HUES48 (cell line): ENCODE results near the gene IRF2BP2.
A peak's percentile ranks its signal among the peaks of the same experiment; 100 is the strongest.
"Not testable (repeated sequence)": the region's sequence is repeated elsewhere in the genome, so short reads cannot be mapped to it uniquely, and the experiment has no call there.

ENCODE experiments used
- H3K27ac ChIP-seq: one replicate; pipeline ENCODE4 v1.7.0; 2013; ENCODE audit warnings: low read depth, low read length, inconsistent platforms
- H3K27me3 ChIP-seq: 2 replicates; pipeline ENCODE4 v1.6.1; 2013; ENCODE audit warnings: mild to moderate bottlenecking, low read length; ENCODE audit not compliant: control insufficient read depth, insufficient read depth
- H3K36me3 ChIP-seq: 2 replicates; pipeline ENCODE4 v1.6.1; 2013; ENCODE audit warnings: low read length; ENCODE audit not compliant: control insufficient read depth, insufficient read depth
- H3K4me1 ChIP-seq: 2 replicates; pipeline ENCODE4 v1.6.1; 2013; ENCODE audit warnings: mild to moderate bottlenecking, low read length; ENCODE audit not compliant: control insufficient read depth, insufficient read depth
- H3K4me3 ChIP-seq: 2 replicates; pipeline ENCODE4 v1.5.1; 2013; ENCODE audit warnings: mild to moderate bottlenecking, low read depth, low read length
- H3K9ac ChIP-seq: 2 replicates; pipeline ENCODE4 v1.6.1; 2013; ENCODE audit warnings: mild to moderate bottlenecking, low read depth, low read length, moderate library complexity
- H3K9me3 ChIP-seq: 2 replicates; pipeline ENCODE4 v1.6.1; 2013; ENCODE audit warnings: low read length; ENCODE audit not compliant: control insufficient read depth, insufficient read depth

IRF2BP2 gene

GRCh38 chr1:234598974-234599616, 10.9 kb downstream of the IRF2BP2 start:
- Histone ChIP-seq H3K4me1 (peaks cover 46% of the 10 kb centered on the region), H3K27me3 (no peaks in the 10 kb centered on the region), H3K4me3 (peak overlapping the region; percentile 60), H3K36me3 (peaks cover 3% of the 10 kb centered on the region), H3K27ac (peak overlapping the region; percentile 93), H3K9me3 (no peaks in the 10 kb centered on the region), H3K9ac (peak overlapping the region; percentile 67)

- peaks cover 35% of the 10 kb centered on the region for H3K4me1 ChIP-seq
- H3K36me3 ChIP-seq: 0 out of 2 replicates have a peak, but pooled peaks cover 3% of the 10 kb centered on the region
- no peaks in the 10 kb centered on the region for H3K9me3 ChIP-seq
- H3K27ac ChIP-seq: no peak overlapping the region
- no peaks in the 10 kb centered on the region for H3K27me3 ChIP-seq
- H3K4me3 ChIP-seq: no peak overlapping the region
- H3K9ac ChIP-seq: no peak overlapping the region
These were observed 12.1 kb downstream of the IRF2BP2 start for GRCh38 chr1:234597894-234598293.

GRCh38 chr1:234595899-234596298, 14.1 kb downstream of the IRF2BP2 start:
- H3K9ac ChIP-seq: no peak overlapping the region
- H3K9me3 ChIP-seq: no peaks in the 10 kb centered on the region
- no peaks in the 10 kb centered on the region for H3K36me3 ChIP-seq
- H3K27me3 ChIP-seq: no peaks in the 10 kb centered on the region
- no peak overlapping the region for H3K27ac ChIP-seq
- no peak overlapping the region for H3K4me3 ChIP-seq
- H3K4me1 ChIP-seq: peaks cover 16% of the 10 kb centered on the region

GRCh38 chr1:234594575-234594974, 15.4 kb downstream of the IRF2BP2 start:
- not testable (repeated sequence) for H3K36me3 ChIP-seq, H3K4me3 ChIP-seq, H3K9ac ChIP-seq, H3K9me3 ChIP-seq, H3K27me3 ChIP-seq, H3K27ac ChIP-seq
- peaks cover 10% of the 10 kb centered on the region for H3K4me1 ChIP-seq

- H3K4me1 ChIP-seq: peaks cover 5% of the 10 kb centered on the region; the same call in 1 of the 2 replicates
- H3K9me3 ChIP-seq: no peaks in the 10 kb centered on the region
- no peaks in the 10 kb centered on the region for H3K27me3 ChIP-seq
- H3K27ac ChIP-seq: no peak overlapping the region
- H3K9ac ChIP-seq: no peak overlapping the region
- no peak overlapping the region for H3K4me3 ChIP-seq
- no peaks in the 10 kb centered on the region for H3K36me3 ChIP-seq
These were observed 16.0 kb downstream of the IRF2BP2 start for GRCh38 chr1:234593771-234594504.

- Histone ChIP-seq H3K4me1 (no peaks in the 10 kb centered on the region), H3K9me3 (no peaks in the 10 kb centered on the region), H3K9ac (no peak overlapping the region), H3K4me3 (no peak overlapping the region), H3K36me3 (no peaks in the 10 kb centered on the region), H3K27ac (no peak overlapping the region), H3K27me3 (no peaks in the 10 kb centered on the region)
These were observed 16.9 kb downstream of the IRF2BP2 start for GRCh38 chr1:234593109-234593508.

- Histone ChIP-seq H3K4me1 (no peaks in the 10 kb centered on the region), H3K27ac (no peak overlapping the region), H3K9me3 (no peaks in the 10 kb centered on the region), H3K9ac (no peak overlapping the region), H3K27me3 (no peaks in the 10 kb centered on the region), H3K4me3 (no peak overlapping the region), H3K36me3 (no peaks in the 10 kb centered on the region)
These were observed 17.7 kb downstream of the IRF2BP2 start for GRCh38 chr1:234592240-234592639.

- no peaks in the 10 kb centered on the region for H3K36me3 ChIP-seq
- no peak overlapping the region for H3K27ac ChIP-seq
- H3K4me3 ChIP-seq: no peak overlapping the region
- H3K4me1 ChIP-seq: no peaks in the 10 kb centered on the region
- no peaks in the 10 kb centered on the region for H3K9me3 ChIP-seq
- no peak overlapping the region for H3K9ac ChIP-seq
- H3K27me3 ChIP-seq: no peaks in the 10 kb centered on the region
These were observed 18.8 kb downstream of the IRF2BP2 start for GRCh38 chr1:234591131-234591530.

GRCh38 chr1:234589854-234590620, 19.9 kb downstream of the IRF2BP2 start:
- no peak overlapping the region for H3K27ac ChIP-seq
- no peak overlapping the region for H3K4me3 ChIP-seq
- H3K9ac ChIP-seq: no peak overlapping the region
- no peaks in the 10 kb centered on the region for H3K27me3 ChIP-seq
- no peaks in the 10 kb centered on the region for H3K4me1 ChIP-seq
- no peaks in the 10 kb centered on the region for H3K36me3 ChIP-seq
- no peaks in the 10 kb centered on the region for H3K9me3 ChIP-seq

GRCh38 chr1:234589064-234589800, 20.7 kb downstream of the IRF2BP2 start:
- Histone ChIP-seq H3K9me3 (no peaks in the 10 kb centered on the region), H3K9ac (no peak overlapping the region), H3K27me3 (no peaks in the 10 kb centered on the region), H3K27ac (no peak overlapping the region), H3K36me3 (no peaks in the 10 kb centered on the region), H3K4me3 (no peak overlapping the region), H3K4me1 (no peaks in the 10 kb centered on the region)
